Measurements from ENCODE around the gene DSG1.

DNA sequence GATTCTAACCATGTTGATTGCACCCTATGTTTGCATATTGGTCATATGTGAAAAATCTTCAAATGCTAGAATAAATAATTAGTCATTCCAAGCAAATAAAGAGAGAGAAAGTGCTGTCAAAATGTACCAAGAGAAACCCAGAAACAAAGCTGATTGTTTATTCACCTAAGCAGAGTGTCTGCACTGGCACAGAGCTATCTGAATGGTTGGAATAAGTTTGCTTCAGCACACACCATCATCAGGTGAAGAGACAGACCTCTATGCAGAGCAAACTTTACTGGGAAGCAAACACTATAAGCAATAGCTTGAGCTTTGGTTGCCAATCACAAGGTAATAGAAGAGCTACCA, 84.0 kb downstream of the DSG1 start:
- TF ChIP-seq, protein P1, sequence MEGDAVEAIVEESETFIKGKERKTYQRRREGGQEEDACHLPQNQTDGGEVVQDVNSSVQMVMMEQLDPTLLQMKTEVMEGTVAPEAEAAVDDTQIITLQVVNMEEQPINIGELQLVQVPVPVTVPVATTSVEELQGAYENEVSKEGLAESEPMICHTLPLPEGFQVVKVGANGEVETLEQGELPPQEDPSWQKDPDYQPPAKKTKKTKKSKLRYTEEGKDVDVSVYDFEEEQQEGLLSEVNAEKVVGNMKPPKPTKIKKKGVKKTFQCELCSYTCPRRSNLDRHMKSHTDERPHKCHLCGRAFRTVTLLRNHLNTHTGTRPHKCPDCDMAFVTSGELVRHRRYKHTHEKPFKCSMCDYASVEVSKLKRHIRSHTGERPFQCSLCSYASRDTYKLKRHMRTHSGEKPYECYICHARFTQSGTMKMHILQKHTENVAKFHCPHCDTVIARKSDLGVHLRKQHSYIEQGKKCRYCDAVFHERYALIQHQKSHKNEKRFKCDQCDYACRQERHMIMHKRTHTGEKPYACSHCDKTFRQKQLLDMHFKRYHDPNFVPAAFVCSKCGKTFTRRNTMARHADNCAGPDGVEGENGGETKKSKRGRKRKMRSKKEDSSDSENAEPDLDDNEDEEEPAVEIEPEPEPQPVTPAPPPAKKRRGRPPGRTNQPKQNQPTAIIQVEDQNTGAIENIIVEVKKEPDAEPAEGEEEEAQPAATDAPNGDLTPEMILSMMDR (IDR thresholded peaks at IDR 0.05; ENCODE audit: poor library complexity, severe bottlenecking), result no peak
- TF ChIP-seq MXI1 (conservative IDR thresholded peaks at IDR 0.05; ENCODE audit: poor library complexity, severe bottlenecking), result no peak
- no peak for TF ChIP-seq EP300 (conservative IDR thresholded peaks at IDR 0.05; ENCODE audit: poor library complexity, severe bottlenecking)
- no peak for TF ChIP-seq EZH2 (IDR thresholded peaks at IDR 0.05; ENCODE audit: borderline replicate concordance, insufficient read depth, low read length, poor library complexity, severe bottlenecking)
- no peak for TF ChIP-seq REST (IDR thresholded peaks at IDR 0.05; ENCODE audit: borderline replicate concordance)
